GM11168 (cell line): ENCODE data around the gene HSP90B1.

Experiments
- in situ Hi-C: fragments of 300-500 bp; cut with MboI; formaldehyde crosslinking; loops from one replicate; pipeline ENCODE4 v1.12.0; 2022; ENCODE audit warnings: low sequenced_read_pairs; ENCODE audit not compliant: unreplicated experiment

HSP90B1 gene

GRCh38 chr12:103965590-103966504, 35.6 kb downstream of the HSP90B1 start, which contains the start of gene TDG:
TDG (plus strand) TSS chr12:103965872; CDS start chr12:103966038, 166 bp downstream.
- in situ Hi-C loops: no loop called here

GRCh38 chr12:103966736-103967135, 36.5 kb downstream of the HSP90B1 start:
- in situ Hi-C loops: no loop called here

GRCh38 chr12:103969391-103969790, 39.2 kb downstream of the HSP90B1 start:
- in situ Hi-C loops: no loop called here

- in situ Hi-C loops: no loop called here
These were observed 43.7 kb downstream of the HSP90B1 start for GRCh38 chr12:103973909-103974308.

GRCh38 chr12:103975368-103975767, 45.2 kb downstream of the HSP90B1 start:
- in situ Hi-C loops: no loop called here

GRCh38 chr12:103978384-103978982, 48.3 kb downstream of the HSP90B1 start:
- in situ Hi-C loops: no loop called here

- in situ Hi-C loops: no loop called here
These were observed 56.6 kb downstream of the HSP90B1 start for GRCh38 chr12:103986829-103987228.

GRCh38 chr12:103994235-103994634, 64.0 kb downstream of the HSP90B1 start:
- in situ Hi-C loops: no loop called here

- in situ Hi-C loops: no loop called here
These were observed 66.4 kb downstream of the HSP90B1 start for GRCh38 chr12:103996595-103996994.

GRCh38 chr12:103997286-103997900, 67.2 kb downstream of the HSP90B1 start:
- in situ Hi-C loops: no loop called here
